HCT116 (cell line): ENCODE data around the gene YLPM1. TPM values are rescaled to one million over a fixed set of nuclear protein-coding genes. Genes with fewer than 3 reads are reported as not detected.

Source experiments
- ATAC-seq: fragments of 200-7000 bp; cut with Tn5 transposase; 2 replicates; pipeline ENCODE4 v1.9.1; 2020; ENCODE audit warnings: mild to moderate bottlenecking, moderate library complexity
- BruUV-seq: library from RNA; stranded (reverse); fragments of 400-500 nt; replicated peaks from 2 replicates; lab custom pipeline; 2021; lab: Mats Ljungman, UMichigan
- CTCF ChIA-PET: fragments of 300-600 bp; sonication (Branson Sonifier 250); formaldehyde crosslinking; loops from one replicate; lab custom pipeline; 2021; ENCODE audit warnings: antibody characterized with exemption; lab: Charles Lee
- POLR2A ChIA-PET: fragments of 300-600, 350-600 bp; sonication (Branson Sonifier 250); formaldehyde crosslinking; loops from one replicate; lab custom pipeline; 2021; ENCODE audit warnings: antibody characterized with exemption; lab: Charles Lee
- RAD21 ChIA-PET, 2 experiments: fragments of 300-600 bp; sonication (Branson Sonifier 250); formaldehyde crosslinking; loops; one replicate each; lab custom pipeline; 2023; ENCODE audit warnings: low total read pairs in 2 of 2; ENCODE audit not compliant: uncharacterized antibody in 2 of 2, unreplicated experiment in 2 of 2, low non-redundant PET in 1 of 2; lab: Charles Lee
- DNase-seq: peaks from one replicate; pipeline ENCODE4 v3.0.0-alpha.2; 2010; ENCODE audit warnings: low read depth, low spot score
- H2AFZ ChIP-seq: fragments of 200-600 bp; shearing (Covaris generic), sonication (generic); 2 replicates; pipeline ENCODE4 v1.6.1; 2017; ENCODE audit warnings: low read depth, mixed run types, mixed read lengths, antibody characterized with exemption, low read length; ENCODE audit not compliant: poor library complexity, severe bottlenecking
- H3K27ac ChIP-seq: 2 replicates; pipeline ENCODE4 v1.5.1; 2012; ENCODE audit warnings: low read depth, low read length
- H3K27me3 ChIP-seq: fragments of 200-600 bp; sonication (generic); 2 replicates; pipeline ENCODE4 v1.6.1; 2016; ENCODE audit warnings: mixed run types, low read length, mixed read lengths; ENCODE audit not compliant: insufficient read depth
- H3K36me3 ChIP-seq, 2 experiments: fragments of 200-500 bp in 1 of 2; fragments of 200-600 bp in 1 of 2; sonication (Bioruptor generic) in 1 of 2; sonication (generic) in 1 of 2; 2 replicates each; pipeline versions ENCODE4 v1.5.1 to v1.6.1; 2014 to 2016; ENCODE audit warnings: low read length in 2 of 2, inconsistent platforms in 1 of 2, mixed read lengths in 1 of 2, mixed run types in 1 of 2; ENCODE audit not compliant: insufficient read depth in 2 of 2, control insufficient read depth in 1 of 2
- H3K4me1 ChIP-seq, 2 experiments: fragments of 200-600 bp in 1 of 2; sonication (generic) in 1 of 2; 2 replicates each; pipeline versions ENCODE4 v1.5.1 to v1.6.1; 2012 to 2017; ENCODE audit warnings: low read length in 2 of 2, inconsistent platforms in 1 of 2, mild to moderate bottlenecking in 1 of 2, mixed read lengths in 1 of 2, mixed run types in 1 of 2, moderate library complexity in 1 of 2; ENCODE audit not compliant: insufficient read depth in 2 of 2, control insufficient read depth in 1 of 2
- H3K4me2 ChIP-seq: fragments of 200-600 bp; sonication (generic); 2 replicates; pipeline ENCODE4 v1.6.1; 2017; ENCODE audit warnings: mixed run types, low read length, mixed read lengths
- H3K4me3 ChIP-seq, 2 experiments: fragments of 200-600 bp in 1 of 2; sonication (generic) in 1 of 2; replicated peaks in 1 of 2; 2 replicates each; pipeline ENCODE4 v1.5.1; 2011 to 2016; ENCODE audit warnings: low read length in 2 of 2, control low read depth in 1 of 2, low read depth in 1 of 2, mild to moderate bottlenecking in 1 of 2, mixed read lengths in 1 of 2, mixed run types in 1 of 2
- H3K79me2 ChIP-seq: fragments of 200-600 bp; sonication (generic); 2 replicates; pipeline ENCODE4 v1.6.1; 2017; ENCODE audit warnings: mild to moderate bottlenecking, mixed run types, low read length, moderate library complexity, mixed read lengths; ENCODE audit not compliant: insufficient read depth
- H3K9ac ChIP-seq: fragments of 200-600 bp; sonication (generic); 2 replicates; pipeline ENCODE4 v1.6.1; 2016; ENCODE audit warnings: low read length, mixed read lengths
- H3K9me2 ChIP-seq: fragments of 200-600 bp; sonication (generic), shearing (Covaris generic); 2 replicates; pipeline ENCODE4 v1.6.1; 2017; ENCODE audit warnings: mixed run types, mild to moderate bottlenecking, moderate library complexity; ENCODE audit not compliant: insufficient read depth
- H3K9me3 ChIP-seq, 2 experiments: fragments of 200-500 bp in 1 of 2; fragments of 200-600 bp in 1 of 2; sonication (Bioruptor generic) in 1 of 2; sonication (generic) in 1 of 2; 2 replicates each; pipeline ENCODE4 v1.6.1; 2014 to 2017; ENCODE audit warnings: low read length in 2 of 2, mixed read lengths in 2 of 2, inconsistent platforms in 1 of 2, low read depth in 1 of 2, mild to moderate bottlenecking in 1 of 2, mixed run types in 1 of 2, moderate library complexity in 1 of 2; ENCODE audit not compliant: control insufficient read depth in 1 of 2, insufficient read depth in 1 of 2
- H4K20me1 ChIP-seq: fragments of 200-600 bp; sonication (generic), shearing (Covaris generic); 2 replicates; pipeline ENCODE4 v1.6.1; 2017; ENCODE audit warnings: mixed run types, mild to moderate bottlenecking, moderate library complexity; ENCODE audit not compliant: insufficient read depth
- ATF3 ChIP-seq: IDR thresholded peaks from 2 replicates; pipeline ENCODE4 v1.6.1; 2012
- CBX3 ChIP-seq: IDR thresholded peaks from 2 replicates; pipeline ENCODE4 v1.6.1; 2012; ENCODE audit warnings: low read depth
- CEBPB ChIP-seq: IDR thresholded peaks from 2 replicates; pipeline ENCODE4 v1.6.1; 2012; ENCODE audit warnings: low read depth
- CTCF ChIP-seq, 3 experiments: fragments of 200-600 bp in 1 of 3; sonication (generic) in 1 of 3; IDR thresholded peaks in 2 of 3; conservative IDR thresholded peaks in 1 of 3; 2 replicates each; pipeline ENCODE4 v1.5.1; 2012 to 2017; ENCODE audit warnings: low read depth in 2 of 3, low read length in 2 of 3, antibody characterized with exemption in 1 of 3, borderline replicate concordance in 1 of 3, control low read depth in 1 of 3, mild to moderate bottlenecking in 1 of 3, mixed read lengths in 1 of 3, mixed run types in 1 of 3, moderate library complexity in 1 of 3; ENCODE audit not compliant: insufficient read depth in 1 of 3
- EGR1 ChIP-seq: IDR thresholded peaks from 2 replicates; pipeline ENCODE4 v1.6.1; 2012; ENCODE audit warnings: low read depth
- ELF1 ChIP-seq: IDR thresholded peaks from 2 replicates; pipeline ENCODE4 v1.6.1; 2012; ENCODE audit warnings: low read depth, borderline replicate concordance
- EZH2 ChIP-seq: fragments of 200-600 bp; sonication (generic); IDR thresholded peaks from 2 replicates; pipeline ENCODE4 v1.6.1; 2017; ENCODE audit warnings: antibody characterized with exemption, mixed run types
- EZH2phosphoT487 ChIP-seq: fragments of 200-600 bp; IDR thresholded peaks from 2 replicates; pipeline ENCODE4 v1.6.1; 2018; ENCODE audit warnings: antibody characterized with exemption, borderline replicate concordance
- JUND ChIP-seq: IDR thresholded peaks from 2 replicates; pipeline ENCODE4 v1.6.1; 2012
- MAX ChIP-seq: IDR thresholded peaks from 2 replicates; pipeline ENCODE4 v1.6.1; 2012
- POLR2A ChIP-seq: IDR thresholded peaks from 2 replicates; pipeline ENCODE4 v1.7.0; 2011; ENCODE audit warnings: borderline replicate concordance; ENCODE audit not compliant: insufficient read depth, insufficient read length; ENCODE audit errors: extremely low read depth
- POLR2AphosphoS5 ChIP-seq: IDR thresholded peaks from 2 replicates; pipeline ENCODE4 v1.6.1; 2011; ENCODE audit warnings: mild to moderate bottlenecking, low read depth, low read length, moderate library complexity
- RAD21 ChIP-seq: IDR thresholded peaks from 2 replicates; pipeline ENCODE4 v1.6.1; 2012; ENCODE audit warnings: low read depth, mild to moderate bottlenecking
- REST ChIP-seq: IDR thresholded peaks from 2 replicates; pipeline ENCODE4 v1.6.1; 2012; ENCODE audit warnings: low read depth
- SIN3A ChIP-seq: IDR thresholded peaks from 2 replicates; pipeline ENCODE4 v1.6.1; 2012; ENCODE audit warnings: low read depth
- SRF ChIP-seq: IDR thresholded peaks from 2 replicates; pipeline ENCODE4 v1.6.1; 2012; ENCODE audit warnings: low read depth
- TCF7L2 ChIP-seq: IDR thresholded peaks from 2 replicates; pipeline ENCODE4 v1.7.0; 2011; ENCODE audit warnings: borderline replicate concordance, inconsistent platforms; ENCODE audit not compliant: insufficient read depth, insufficient read length; ENCODE audit errors: extremely low read depth
- YY1 ChIP-seq: IDR thresholded peaks from 2 replicates; pipeline ENCODE4 v1.6.1; 2011; ENCODE audit warnings: low read length, low read depth, moderate library complexity, mild to moderate bottlenecking; ENCODE audit not compliant: insufficient replicate concordance; ENCODE audit errors: extremely low read depth
- ZFX ChIP-seq: fragments of 450-650 bp; IDR thresholded peaks from 2 replicates; pipeline ENCODE4 v1.6.1; 2017
- ZNF274 ChIP-seq: fragments of 200-500 bp; sonication (Bioruptor generic); IDR thresholded peaks from 2 replicates; pipeline ENCODE4 v1.6.1; 2014; ENCODE audit warnings: mild to moderate bottlenecking, low read depth, low read length, inconsistent platforms
- intact Hi-C: fragments of 100-400 bp; cut with micrococcal nuclease; formaldehyde crosslinking; loops from 2 replicates; pipeline ENCODE4 v1.10.0; 2022
- total RNA-seq: library from RNA; stranded (reverse); gene quantifications from one replicate; pipeline ENCODE4 v1.2.1, GENCODE V29; 2021; ENCODE audit not compliant: unreplicated experiment

Gene YLPM1
- total RNA-seq, 1 experiment from 2014 or later, result 55.1 TPM

- TF ChIP-seq CBX3 (no peak), JUND (no peak)
Measured at GRCh38 chr14:74858022-74858421, 94.9 kb downstream of the YLPM1 start (continued).

GRCh38 chr14:74859757-74860552 lies 96.8 kb downstream of the YLPM1 start:
- H3K9ac ChIP-seq, result no peak overlapping the region
- H3K4me3 ChIP-seq, result no peak overlapping the region
- DNase-seq, result no peak
- no peak for TF ChIP-seq POLR2A
- TF ChIP-seq MAX, result no peak
- no peak for TF ChIP-seq EZH2
- no peak for TF ChIP-seq ZNF274
- no peak for TF ChIP-seq RAD21
- no peak for TF ChIP-seq CEBPB
- TF ChIP-seq SRF, result no peak
- no peak for TF ChIP-seq ELF1
- no peak for TF ChIP-seq ZFX
- no peak for TF ChIP-seq EGR1
- no peak for TF ChIP-seq JUND
- TF ChIP-seq ATF3, result no peak
- TF ChIP-seq POLR2AphosphoS5, result no peak
- no peak for TF ChIP-seq TCF7L2
- no peak for TF ChIP-seq REST
- TF ChIP-seq SIN3A, result no peak
- no peak for TF ChIP-seq EZH2phosphoT487
- TF ChIP-seq CBX3, result no peak
- TF ChIP-seq CTCF (IDR thresholded peaks at IDR 0.05 in 2 of 3, conservative IDR thresholded peaks at IDR 0.05 in 1 of 3; ENCODE audit: borderline replicate concordance in 1 of 3, insufficient read depth in 1 of 3, low read depth in 2 of 3, low read length in 2 of 3), result no peak
- TF ChIP-seq YY1, result no peak
- ChIA-PET RAD21 (interaction anchor here (2.3 to 2.5 kb wide), 2 partner anchors 46 to 47 kb away, joined by 12 to 13 read pairs; no protein-coding TSS in a partner anchor), POLR2A (no interaction called here), CTCF (interaction anchor here (0.7 to 6.9 kb wide), 9 partner anchors 13 to 251 kb away, joined by 3 to 94 read pairs (median 16); partner anchors contain the start of genes DLST and PROX2)
- H2AFZ ChIP-seq, result no peak overlapping the region
- intact Hi-C loops, result loop anchor here (2.0 kb wide), 1 partner anchor 447 kb away; no protein-coding TSS in a partner anchor
- H3K27me3 ChIP-seq, result no peaks in the 10 kb centered on the region
- H4K20me1 ChIP-seq, result no peaks in the 10 kb centered on the region
- no peaks in the 10 kb centered on the region for H3K79me2 ChIP-seq
- no peak overlapping the region for H3K4me2 ChIP-seq
- no peaks in the 10 kb centered on the region for H3K36me3 ChIP-seq
- no peak for ATAC-seq
- no peaks in the 10 kb centered on the region for H3K9me3 ChIP-seq
- H3K27ac ChIP-seq, result no peak overlapping the region
- no peaks in the 10 kb centered on the region for H3K9me2 ChIP-seq
- no TSS peak for BruUV-seq
- peaks cover 0 to 4% of the 10 kb centered on the region in 2 experiments; a peak in 1 of 4 replicates for H3K4me1 ChIP-seq
